ENCODE results near the gene CYBRD1. TPM values are rescaled to one million over a fixed set of nuclear protein-coding genes. Genes with fewer than 3 reads are reported as not detected.

Gene CYBRD1
- total RNA-seq, 2 experiments from 2014 or later: 0.35 to 0.52 TPM

DNA sequence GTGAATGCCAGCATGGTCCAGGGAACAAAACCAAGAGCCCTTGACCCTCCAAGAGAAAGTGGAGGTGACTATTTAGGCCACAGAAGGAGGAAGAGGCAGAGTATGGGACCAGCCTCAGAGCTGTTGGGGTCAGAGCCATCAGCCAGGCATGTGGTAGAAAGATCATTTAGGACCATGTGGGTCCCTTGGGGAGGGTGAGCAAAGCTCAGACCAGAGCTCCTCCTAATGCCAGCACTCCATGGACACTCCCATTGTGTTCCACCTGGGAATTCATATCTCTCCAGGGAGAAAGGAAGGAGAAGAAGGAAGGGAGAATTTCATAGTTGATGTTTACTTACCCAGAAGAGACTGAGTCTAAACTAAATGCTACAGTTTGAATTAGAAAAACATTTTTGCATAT lies 73.2 kb downstream of the CYBRD1 start:
- H3K9me3 Mint-ChIP-seq: no peaks in the 10 kb centered on the region
- peaks cover 4% of the 10 kb centered on the region for H3K27me3 Mint-ChIP-seq
- no peak for DNase-seq
- H3K4me3 Mint-ChIP-seq: no peak overlapping the region
- no peak overlapping the region for H3K27ac Mint-ChIP-seq
- no peaks in the 10 kb centered on the region for H3K36me3 Mint-ChIP-seq
- no peaks in the 10 kb centered on the region for H3K4me1 Mint-ChIP-seq

DNA sequence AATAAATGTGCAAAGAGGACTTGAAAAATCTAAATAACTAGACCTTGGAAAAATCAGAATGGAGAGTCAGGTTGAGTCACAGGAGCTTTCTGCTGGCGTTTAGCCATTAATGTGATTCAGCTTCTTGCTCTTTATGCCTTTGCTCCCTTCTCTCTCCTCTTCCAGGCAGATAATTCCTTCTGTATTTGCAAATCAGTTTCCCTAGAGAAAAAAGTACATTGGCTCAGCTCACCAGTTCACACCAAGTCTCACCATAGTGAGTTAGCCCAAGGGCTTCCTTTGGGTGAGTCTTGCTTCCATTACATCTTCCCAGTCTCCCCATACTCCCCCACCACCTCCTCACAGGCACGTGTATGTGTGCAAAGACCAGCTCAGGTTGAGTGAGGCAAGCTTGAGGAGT lies 73.6 kb downstream of the CYBRD1 start:
- no peak overlapping the region for H3K4me3 Mint-ChIP-seq

DNA sequence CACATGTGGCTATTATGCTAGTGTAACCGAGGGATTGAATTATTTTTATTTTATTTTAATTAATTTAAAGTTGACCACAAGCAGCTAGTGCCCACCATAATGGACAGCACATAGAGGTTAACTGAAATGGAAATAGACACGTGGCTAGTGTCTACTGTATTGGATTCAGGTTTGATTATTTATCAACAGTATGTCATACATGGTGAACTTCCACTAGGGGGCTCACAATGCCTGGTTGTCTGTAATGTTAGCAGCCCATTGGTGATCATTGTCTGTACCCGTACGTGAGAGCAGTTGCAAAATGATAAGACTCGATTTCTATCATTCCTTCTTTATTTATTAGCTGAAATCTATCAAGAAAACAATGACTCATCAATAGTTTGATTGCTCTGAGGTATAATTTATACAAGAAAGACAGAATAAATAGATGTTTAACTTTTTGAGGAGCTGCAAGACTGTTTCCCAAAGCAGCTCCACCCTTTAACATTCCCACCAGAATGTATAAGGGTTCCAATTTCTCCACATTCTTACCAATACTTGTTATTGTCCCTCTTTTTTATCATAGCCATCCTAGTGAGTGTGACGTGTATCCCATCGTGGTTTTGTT lies 76.5 kb downstream of the CYBRD1 start:
- peak; percentile 36 for DNase-seq
- Mint-ChIP-seq H3K27me3 (peaks cover 8% of the 10 kb centered on the region), H3K9me3 (no peaks in the 10 kb centered on the region), H3K36me3 (no peaks in the 10 kb centered on the region), H3K27ac (no peak overlapping the region), H3K4me3 (no peak overlapping the region), H3K4me1 (no peaks in the 10 kb centered on the region)

More for the DNA sequence above, 73.6 kb downstream of the CYBRD1 start:
- peaks cover 4% of the 10 kb centered on the region for H3K27me3 Mint-ChIP-seq
- no peak overlapping the region for H3K27ac Mint-ChIP-seq
- no peaks in the 10 kb centered on the region for H3K36me3 Mint-ChIP-seq
- H3K9me3 Mint-ChIP-seq: no peaks in the 10 kb centered on the region
- no peaks in the 10 kb centered on the region for H3K4me1 Mint-ChIP-seq
- no peak for DNase-seq

DNA sequence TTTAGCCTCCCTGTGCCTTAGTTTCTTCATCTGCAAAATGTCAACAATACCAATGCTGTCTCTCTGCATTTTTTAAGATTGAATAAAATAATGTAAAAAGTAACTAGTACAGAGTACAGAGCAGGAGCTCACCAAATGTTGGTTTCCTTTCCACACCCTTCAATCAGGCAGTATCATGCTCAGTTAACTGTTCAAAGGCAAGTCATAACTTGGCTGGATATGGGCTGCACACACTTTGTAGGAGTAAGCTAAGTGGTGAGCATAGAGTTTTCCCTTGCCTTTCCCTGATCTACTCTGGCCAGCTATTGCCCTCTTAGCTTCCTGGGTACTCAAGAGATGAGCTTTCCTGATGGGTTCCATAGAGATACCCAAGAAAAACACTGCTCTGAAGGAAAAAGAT lies 77.9 kb downstream of the CYBRD1 start:
- Mint-ChIP-seq H3K4me3 (no peak overlapping the region), H3K36me3 (no peaks in the 10 kb centered on the region), H3K27ac (no peak overlapping the region), H3K4me1 (no peaks in the 10 kb centered on the region), H3K27me3 (peaks cover 8% of the 10 kb centered on the region), H3K9me3 (no peaks in the 10 kb centered on the region)
- DNase-seq: no peak

DNA sequence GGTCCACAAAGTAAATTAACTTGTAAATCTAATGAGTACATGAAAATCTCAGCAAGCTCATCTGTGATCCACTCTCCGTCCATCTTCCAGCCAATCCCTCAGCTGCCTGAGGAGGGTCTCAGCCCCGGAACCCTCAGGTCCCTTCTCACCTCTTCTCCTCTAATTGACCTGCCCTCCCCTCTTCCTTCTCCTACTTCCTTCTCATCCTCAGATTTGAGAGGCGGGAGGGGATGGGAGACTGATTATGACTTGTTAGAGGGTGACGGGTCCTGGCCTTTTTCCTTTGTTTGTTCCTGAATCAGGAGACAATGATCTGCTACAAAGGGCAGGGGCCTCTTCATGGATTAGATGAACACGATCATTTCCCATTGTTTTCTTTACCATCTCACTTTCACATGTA lies 80.1 kb downstream of the CYBRD1 start:
- H3K4me3 Mint-ChIP-seq: no peak overlapping the region
- no peaks in the 10 kb centered on the region for H3K36me3 Mint-ChIP-seq
- no peak overlapping the region for H3K27ac Mint-ChIP-seq
- H3K27me3 Mint-ChIP-seq: peaks cover 8% of the 10 kb centered on the region
- no peak for DNase-seq
- H3K9me3 Mint-ChIP-seq: no peaks in the 10 kb centered on the region
- H3K4me1 Mint-ChIP-seq: no peaks in the 10 kb centered on the region

Other genes starting within 250 kb of the CYBRD1 start
- 10 to 100 TPM; 49.4 to 52.7 TPM for gene METTL8, start 88.5 kb upstream of the CYBRD1 start, total RNA-seq
- 10 to 100 TPM; 18.8 to 18.9 TPM for gene DCAF17, start 88.2 kb upstream of the CYBRD1 start, total RNA-seq
- gene DYNC1I2, start 165.0 kb downstream of the CYBRD1 start, total RNA-seq: 10 to 100 TPM; 41.5 to 44.1 TPM